ENCODE results near the gene TMED5.

DNA sequence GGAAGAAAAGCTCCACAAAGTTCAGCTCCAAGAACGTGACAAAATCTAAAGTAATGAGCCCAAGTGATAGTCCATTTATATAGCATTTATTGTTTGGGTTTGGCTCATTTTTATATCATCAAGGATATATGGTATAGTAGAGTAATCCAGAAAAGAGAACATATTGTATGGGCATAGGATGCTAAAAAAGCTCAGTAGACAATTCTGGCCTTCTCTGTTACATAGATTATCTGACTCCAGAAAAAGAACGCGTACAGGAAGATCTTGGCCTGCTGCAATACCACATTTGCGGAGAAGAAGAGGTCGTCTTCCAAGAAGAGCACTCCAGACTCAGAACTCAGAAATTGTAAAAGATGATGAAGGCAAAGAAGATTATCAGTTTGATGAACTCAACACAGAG lies 43.8 kb downstream of the TMED5 start:
- TF ChIP-seq, protein P1, sequence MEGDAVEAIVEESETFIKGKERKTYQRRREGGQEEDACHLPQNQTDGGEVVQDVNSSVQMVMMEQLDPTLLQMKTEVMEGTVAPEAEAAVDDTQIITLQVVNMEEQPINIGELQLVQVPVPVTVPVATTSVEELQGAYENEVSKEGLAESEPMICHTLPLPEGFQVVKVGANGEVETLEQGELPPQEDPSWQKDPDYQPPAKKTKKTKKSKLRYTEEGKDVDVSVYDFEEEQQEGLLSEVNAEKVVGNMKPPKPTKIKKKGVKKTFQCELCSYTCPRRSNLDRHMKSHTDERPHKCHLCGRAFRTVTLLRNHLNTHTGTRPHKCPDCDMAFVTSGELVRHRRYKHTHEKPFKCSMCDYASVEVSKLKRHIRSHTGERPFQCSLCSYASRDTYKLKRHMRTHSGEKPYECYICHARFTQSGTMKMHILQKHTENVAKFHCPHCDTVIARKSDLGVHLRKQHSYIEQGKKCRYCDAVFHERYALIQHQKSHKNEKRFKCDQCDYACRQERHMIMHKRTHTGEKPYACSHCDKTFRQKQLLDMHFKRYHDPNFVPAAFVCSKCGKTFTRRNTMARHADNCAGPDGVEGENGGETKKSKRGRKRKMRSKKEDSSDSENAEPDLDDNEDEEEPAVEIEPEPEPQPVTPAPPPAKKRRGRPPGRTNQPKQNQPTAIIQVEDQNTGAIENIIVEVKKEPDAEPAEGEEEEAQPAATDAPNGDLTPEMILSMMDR (IDR thresholded peaks at IDR 0.05), result no peak
- TF ChIP-seq POLR2A (IDR thresholded peaks at IDR 0.05) (no peak), POLR2AphosphoS5 (IDR thresholded peaks at IDR 0.05) (no peak)

All from upper lobe of left lung (tissue), 4 donors.